ENCODE data around the gene FKBP15. TPM values are rescaled to one million over a fixed set of nuclear protein-coding genes. Genes with fewer than 3 reads are reported as not detected.

Gene FKBP15
- total and polyA plus RNA-seq, 2 of the 8 experiments (the other 6 are each of a cell fraction or from before 2014, with no cell fraction given), result 9.9 to 13.8 TPM

GRCh38 chr9:113186137-113186755, 34.8 kb downstream of the FKBP15 start:
- H3K4ac ChIP-seq (replicated peaks; ENCODE audit: insufficient read length, low read depth, low read length), result no peak overlapping the region
- no peak overlapping the region for H3K18ac ChIP-seq (ENCODE audit: extremely low read depth, low read length)
- H3K27me3 ChIP-seq (replicated peaks in 1 of 4; ENCODE audit: control insufficient read depth in 3 of 4, extremely low read depth in 1 of 4, insufficient read depth in 3 of 4, low read length in 3 of 4), result no peaks in the 10 kb centered on the region
- H3K23me2 ChIP-seq (ENCODE audit: low read depth, low read length), result no peaks in the 10 kb centered on the region
- no peak overlapping the region for H3K4me2 ChIP-seq (ENCODE audit: insufficient read depth in 1 of 2, low read depth in 2 of 2, low read length in 2 of 2)
- ChIA-PET CTCF (ENCODE audit: partially characterized antibody) (interaction anchor here (0.6 to 1.6 kb wide), 7 partner anchors 10 to 46 kb away, joined by 3 to 7 read pairs (median 3); no protein-coding TSS in a partner anchor), POLR2A (ENCODE audit: partially characterized antibody) (interaction anchor here (1.0 kb wide), 1 partner anchor 37 kb away, joined by 4 read pairs; no protein-coding TSS in a partner anchor)
- no peak for DNase-seq (ENCODE audit: low read depth in 1 of 2, low spot score in 2 of 2)
- H4K5ac ChIP-seq (ENCODE audit: insufficient read length, low read depth, low read length), result no peak overlapping the region
- H3K9me3 ChIP-seq (ENCODE audit: insufficient read depth in 2 of 2, low read depth in 1 of 2, low read length in 1 of 2), result no peaks in the 10 kb centered on the region
- H4K91ac ChIP-seq (replicated peaks; ENCODE audit: insufficient read length, low read length), result no peak overlapping the region
- H2BK12ac ChIP-seq (ENCODE audit: low read depth, low read length), result no peak overlapping the region
- H3K9ac ChIP-seq (replicated peaks in 1 of 4; ENCODE audit: extremely low read depth in 1 of 4, low read depth in 3 of 4, low read length in 3 of 4), result no peak overlapping the region
- peaks cover 0 to 60% (median 33%) of the 10 kb centered on the region in 4 experiments; a peak in 7 of 8 replicates for H3K36me3 ChIP-seq (ENCODE audit: control insufficient read depth in 2 of 4, insufficient read depth in 4 of 4, low read length in 3 of 4)
- no peak overlapping the region for H2AFZ ChIP-seq (ENCODE audit: low read length)
- H3K79me1 ChIP-seq (ENCODE audit: low read depth, low read length), result no peaks in the 10 kb centered on the region
- H3K4me1 ChIP-seq (replicated peaks in 1 of 4; ENCODE audit: control insufficient read depth in 3 of 4, insufficient read depth in 4 of 4, low read length in 3 of 4), result no peaks in the 10 kb centered on the region
- no peak overlapping the region for H3K56ac ChIP-seq (replicated peaks; ENCODE audit: insufficient read length, low read depth, low read length)
- H3K4me3 ChIP-seq (ENCODE audit: extremely low read depth in 1 of 4, insufficient read depth in 2 of 4, low read depth in 3 of 4, low read length in 4 of 4), result no peak overlapping the region
- H2BK20ac ChIP-seq (ENCODE audit: low read length), result no peak overlapping the region
- no peak overlapping the region for H2BK5ac ChIP-seq (ENCODE audit: low read depth, low read length)
- WGBS, 2 experiments (ENCODE audit: extremely low coverage in 1 of 2, insufficient coverage in 1 of 2, insufficient read length in 1 of 2, insufficient replicate concordance in 2 of 2, low coverage in 1 of 2, low lambda C conversion rate in 2 of 2, missing lambda C conversion rate in 1 of 2), result 93% methylated on average over 7 of the region's 7 CpGs; no CpG with 5 or more reads in 1 of the 2 experiments
- no peak for FAIRE-seq
- no peak overlapping the region for H3K14ac ChIP-seq (ENCODE audit: insufficient read length)
- H4K20me1 ChIP-seq (replicated peaks in 1 of 2; ENCODE audit: control insufficient read depth in 1 of 2, insufficient read depth in 2 of 2, low read length in 2 of 2), result peaks cover 0 to 1% of the 10 kb centered on the region in 2 experiments
- no peak overlapping the region for H3K27ac ChIP-seq (ENCODE audit: low read depth, low read length)
- H3K79me2 ChIP-seq (ENCODE audit: control insufficient read depth in 1 of 2, insufficient read depth in 2 of 2, low read length in 2 of 2), result no peaks in the 10 kb centered on the region
- H3K23ac ChIP-seq (ENCODE audit: insufficient read length), result no peak overlapping the region
- no peak overlapping the region for H2BK120ac ChIP-seq (replicated peaks; ENCODE audit: low read depth, low read length)
- H2AK5ac ChIP-seq (ENCODE audit: low read depth, low read length), result no peak overlapping the region
- no peak overlapping the region for H4K8ac ChIP-seq (ENCODE audit: extremely low read depth, insufficient read depth, low read length)
- no peak overlapping the region for H2BK15ac ChIP-seq (ENCODE audit: low read length)
- TF ChIP-seq EP300 (IDR thresholded peaks at IDR 0.05; ENCODE audit: borderline replicate concordance in 1 of 2, low read depth in 2 of 2, low read length in 2 of 2), result no peak

Data from H1 (cell line).